Mammary epithelial cell (primary cell): ENCODE measurements around the gene DDC.

Source experiments
- EZH2 ChIP-seq: IDR thresholded peaks from 2 replicates; pipeline ENCODE4 v1.6.1; 2012; ENCODE audit warnings: low read length, inconsistent platforms, borderline replicate concordance
- TF ChIP-seq, protein P1 (sequence below), 2 donors: IDR thresholded peaks in 1 of 2; conservative IDR thresholded peaks in 1 of 2; 2 replicates each; pipeline ENCODE4 v1.5.1; 2011 to 2012; ENCODE audit warnings: inconsistent platforms in 2 of 2, low read length in 2 of 2, mild to moderate bottlenecking in 2 of 2, control low read depth in 1 of 2, low read depth in 1 of 2; ENCODE audit not compliant: insufficient read depth in 1 of 2; ENCODE audit errors: extremely low read depth in 1 of 2

DNA sequence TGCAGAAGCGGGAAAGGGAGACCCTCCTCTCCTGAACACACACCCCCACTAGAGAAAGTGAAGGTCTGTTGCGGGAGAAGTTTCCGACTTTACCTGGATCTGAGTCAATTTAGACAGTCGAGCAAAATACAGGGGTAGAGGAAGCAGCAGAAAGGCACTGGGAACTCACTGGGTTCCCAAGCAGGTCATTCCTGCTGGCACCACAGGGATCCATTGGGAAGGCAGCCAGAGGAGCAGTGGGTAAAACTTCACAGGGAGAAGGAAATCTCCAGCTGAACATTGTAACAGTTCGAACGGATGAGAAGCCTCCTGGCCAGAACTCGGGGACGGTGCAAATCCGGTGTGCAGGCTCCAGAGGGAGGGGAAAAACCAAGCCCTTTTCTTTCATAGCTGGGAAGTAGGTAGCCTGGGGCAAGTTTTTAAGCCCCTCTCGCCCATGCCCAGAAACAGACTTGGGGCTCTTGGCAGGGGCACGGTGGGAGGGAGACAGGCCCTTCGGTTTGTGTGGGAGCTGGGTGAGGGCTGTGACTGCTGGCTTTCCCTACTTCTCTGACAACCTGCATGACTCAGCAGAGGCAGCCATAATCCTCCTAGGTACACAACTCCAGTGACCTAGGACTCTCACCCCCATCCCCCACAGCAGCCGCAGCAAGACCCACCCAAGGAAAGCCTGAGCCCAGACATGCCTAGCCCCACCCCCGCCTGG is 51.9 kb downstream of the DDC start:
- TF ChIP-seq, protein P1, sequence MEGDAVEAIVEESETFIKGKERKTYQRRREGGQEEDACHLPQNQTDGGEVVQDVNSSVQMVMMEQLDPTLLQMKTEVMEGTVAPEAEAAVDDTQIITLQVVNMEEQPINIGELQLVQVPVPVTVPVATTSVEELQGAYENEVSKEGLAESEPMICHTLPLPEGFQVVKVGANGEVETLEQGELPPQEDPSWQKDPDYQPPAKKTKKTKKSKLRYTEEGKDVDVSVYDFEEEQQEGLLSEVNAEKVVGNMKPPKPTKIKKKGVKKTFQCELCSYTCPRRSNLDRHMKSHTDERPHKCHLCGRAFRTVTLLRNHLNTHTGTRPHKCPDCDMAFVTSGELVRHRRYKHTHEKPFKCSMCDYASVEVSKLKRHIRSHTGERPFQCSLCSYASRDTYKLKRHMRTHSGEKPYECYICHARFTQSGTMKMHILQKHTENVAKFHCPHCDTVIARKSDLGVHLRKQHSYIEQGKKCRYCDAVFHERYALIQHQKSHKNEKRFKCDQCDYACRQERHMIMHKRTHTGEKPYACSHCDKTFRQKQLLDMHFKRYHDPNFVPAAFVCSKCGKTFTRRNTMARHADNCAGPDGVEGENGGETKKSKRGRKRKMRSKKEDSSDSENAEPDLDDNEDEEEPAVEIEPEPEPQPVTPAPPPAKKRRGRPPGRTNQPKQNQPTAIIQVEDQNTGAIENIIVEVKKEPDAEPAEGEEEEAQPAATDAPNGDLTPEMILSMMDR (conservative IDR thresholded peaks at IDR 0.05 in 1 of 2, IDR thresholded peaks at IDR 0.05 in 1 of 2; ENCODE audit: extremely low read depth in 1 of 2, insufficient read depth in 1 of 2, low read depth in 1 of 2, low read length in 2 of 2): no peak
- TF ChIP-seq EZH2: no peak
